RWPE2 (cell line): ENCODE data around the gene ZNF865.

Source experiments
- ATAC-seq: fragments of 200-7000 bp; cut with Tn5 transposase; 3 replicates; pipeline ENCODE4 v1.9.1; 2021; ENCODE audit warnings: low read depth
- DNase-seq: peaks from one replicate; pipeline ENCODE4 v3.0.0-alpha.2; 2020; ENCODE audit warnings: low spot score
- H3K27ac ChIP-seq: fragments of 450-650 bp; 2 replicates; pipeline ENCODE4 v1.5.1; 2017; ENCODE audit warnings: mild to moderate bottlenecking; ENCODE audit not compliant: poor library complexity, severe bottlenecking
- H3K27me3 ChIP-seq: fragments of 250-450 bp; sonication (Bioruptor Pico); 2 replicates; pipeline ENCODE4 v1.5.1; 2021; ENCODE audit warnings: mild to moderate bottlenecking, moderate library complexity; ENCODE audit not compliant: insufficient read depth, poor library complexity, severe bottlenecking
- H3K36me3 ChIP-seq: fragments of 250-450 bp; sonication (Bioruptor Pico); 2 replicates; pipeline ENCODE4 v1.5.1; 2020; ENCODE audit warnings: low read depth, mild to moderate bottlenecking, moderate library complexity
- H3K4me1 ChIP-seq: fragments of 250-450 bp; sonication (Bioruptor Pico); 2 replicates; pipeline ENCODE4 v1.5.1; 2021; ENCODE audit warnings: mild to moderate bottlenecking, moderate library complexity; ENCODE audit not compliant: insufficient read depth, poor library complexity, severe bottlenecking
- H3K4me3 ChIP-seq: fragments of 250-450 bp; sonication (Bioruptor Pico); 2 replicates; pipeline ENCODE4 v1.5.1; 2021; ENCODE audit warnings: mild to moderate bottlenecking, moderate library complexity; ENCODE audit not compliant: severe bottlenecking
- H3K9me3 ChIP-seq: fragments of 250-450 bp; sonication (Bioruptor Pico); 2 replicates; pipeline ENCODE4 v1.5.1; 2021; ENCODE audit warnings: mild to moderate bottlenecking, moderate library complexity; ENCODE audit not compliant: severe bottlenecking
- TF ChIP-seq, protein P1 (sequence below): fragments of 450-650 bp; IDR thresholded peaks from one replicate; pipeline ENCODE4 v1.5.1; 2017; ENCODE audit warnings: mild to moderate bottlenecking, moderate library complexity; ENCODE audit not compliant: poor library complexity, severe bottlenecking

ZNF865 gene

DNA sequence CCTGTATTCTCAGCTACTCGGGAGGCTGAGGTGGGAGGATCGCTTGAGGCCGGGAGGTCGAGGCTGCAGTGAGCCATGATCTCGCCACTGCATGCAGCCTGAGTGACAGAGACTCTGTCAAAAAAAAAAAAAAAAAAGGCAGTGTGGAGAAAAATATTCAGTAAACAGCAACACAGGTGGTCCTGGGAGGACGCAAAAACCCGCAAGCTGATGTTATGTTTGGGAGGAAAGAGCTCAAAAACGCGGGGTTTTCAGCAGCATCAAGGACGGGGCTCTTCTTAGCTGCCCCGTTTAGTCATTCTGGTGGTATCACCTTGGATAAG, 19.5 kb downstream of the ZNF865 start:
- Histone ChIP-seq H3K27me3 (no peaks in the 10 kb centered on the region), H3K4me1 (peaks cover 4% of the 10 kb centered on the region), H3K9me3 (no peaks in the 10 kb centered on the region), H3K27ac (no peak overlapping the region), H3K4me3 (peak overlapping the region; percentile 41), H3K36me3 (no peaks in the 10 kb centered on the region)
- ATAC-seq (no peak), DNase-seq (no peak)
- TF ChIP-seq, protein P1, sequence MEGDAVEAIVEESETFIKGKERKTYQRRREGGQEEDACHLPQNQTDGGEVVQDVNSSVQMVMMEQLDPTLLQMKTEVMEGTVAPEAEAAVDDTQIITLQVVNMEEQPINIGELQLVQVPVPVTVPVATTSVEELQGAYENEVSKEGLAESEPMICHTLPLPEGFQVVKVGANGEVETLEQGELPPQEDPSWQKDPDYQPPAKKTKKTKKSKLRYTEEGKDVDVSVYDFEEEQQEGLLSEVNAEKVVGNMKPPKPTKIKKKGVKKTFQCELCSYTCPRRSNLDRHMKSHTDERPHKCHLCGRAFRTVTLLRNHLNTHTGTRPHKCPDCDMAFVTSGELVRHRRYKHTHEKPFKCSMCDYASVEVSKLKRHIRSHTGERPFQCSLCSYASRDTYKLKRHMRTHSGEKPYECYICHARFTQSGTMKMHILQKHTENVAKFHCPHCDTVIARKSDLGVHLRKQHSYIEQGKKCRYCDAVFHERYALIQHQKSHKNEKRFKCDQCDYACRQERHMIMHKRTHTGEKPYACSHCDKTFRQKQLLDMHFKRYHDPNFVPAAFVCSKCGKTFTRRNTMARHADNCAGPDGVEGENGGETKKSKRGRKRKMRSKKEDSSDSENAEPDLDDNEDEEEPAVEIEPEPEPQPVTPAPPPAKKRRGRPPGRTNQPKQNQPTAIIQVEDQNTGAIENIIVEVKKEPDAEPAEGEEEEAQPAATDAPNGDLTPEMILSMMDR: no peak

DNA sequence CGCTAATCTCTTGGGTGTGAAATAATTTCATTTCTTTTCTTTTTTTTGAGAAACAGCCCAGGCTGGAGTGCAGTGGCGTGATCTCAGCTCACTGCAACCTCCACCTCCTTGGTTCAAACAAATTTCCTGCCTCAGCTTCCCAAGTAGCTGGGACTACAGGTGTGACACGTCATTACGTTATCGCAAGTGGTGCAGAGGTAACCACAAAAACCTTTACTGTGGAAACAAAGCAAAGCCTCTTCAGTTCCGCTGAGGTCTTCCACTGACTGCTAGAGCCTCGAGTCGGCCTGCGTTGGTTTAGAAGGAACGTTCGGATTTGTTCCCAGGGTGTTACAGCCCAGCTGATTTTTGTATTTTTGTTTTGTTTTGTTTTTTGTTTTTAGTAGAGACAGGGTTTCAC, 20.9 kb downstream of the ZNF865 start:
- Histone ChIP-seq H3K27ac (no peak overlapping the region), H3K27me3 (no peaks in the 10 kb centered on the region), H3K9me3 (no peaks in the 10 kb centered on the region), H3K4me3 (no peak overlapping the region), H3K36me3 (no peaks in the 10 kb centered on the region), H3K4me1 (peaks cover 4% of the 10 kb centered on the region)
- TF ChIP-seq, protein P1: no peak
- no peak for DNase-seq
- no peak for ATAC-seq

DNA sequence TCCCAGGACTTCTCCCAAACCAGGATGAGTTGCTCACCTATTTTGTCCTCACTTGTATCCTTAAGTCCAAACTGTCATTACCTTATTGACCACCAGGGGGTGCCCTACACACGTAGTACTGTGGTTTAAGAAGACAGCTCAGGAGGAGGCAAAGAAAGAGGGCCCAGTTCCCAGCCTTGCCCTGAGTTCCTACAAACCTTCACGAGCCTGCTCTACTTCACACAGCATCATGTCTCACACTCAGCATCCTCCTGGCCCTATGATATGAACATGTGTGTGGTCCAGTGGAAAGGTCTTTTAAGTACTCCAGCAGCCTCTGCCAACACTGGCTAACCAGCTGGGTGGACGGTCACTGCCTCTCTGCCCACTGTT, 27.0 kb downstream of the ZNF865 start:
- H3K27ac ChIP-seq: no peak overlapping the region
- no peaks in the 10 kb centered on the region for H3K36me3 ChIP-seq
- no peak for DNase-seq
- ATAC-seq: peak; percentile 53
- TF ChIP-seq, protein P1: peak; percentile 82
- H3K27me3 ChIP-seq: no peaks in the 10 kb centered on the region
- no peaks in the 10 kb centered on the region for H3K9me3 ChIP-seq
- H3K4me1 ChIP-seq: peaks cover 5% of the 10 kb centered on the region
- H3K4me3 ChIP-seq: no peak overlapping the region

DNA sequence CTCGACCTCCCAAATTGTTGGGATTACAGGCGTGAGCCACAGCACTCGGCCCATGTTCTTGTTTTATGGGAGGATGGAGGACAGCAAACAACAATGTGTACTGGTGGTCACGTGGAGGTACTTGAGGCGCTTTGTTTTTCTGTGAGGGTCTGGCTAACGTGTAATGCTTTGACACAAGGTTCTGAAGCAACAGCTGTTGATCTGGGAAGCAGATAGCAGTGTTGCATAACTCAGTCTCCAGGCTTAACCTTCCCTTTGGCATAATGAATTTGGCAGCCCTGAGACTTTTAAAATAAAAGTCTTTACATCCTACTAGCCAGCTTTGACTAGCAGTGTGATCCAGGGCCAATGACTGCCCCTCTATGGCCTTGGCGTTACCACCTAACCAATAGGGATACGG, 28.4 kb downstream of the ZNF865 start:
- H3K4me3 ChIP-seq: no peak overlapping the region
- no peaks in the 10 kb centered on the region for H3K9me3 ChIP-seq
- DNase-seq: no peak
- H3K27ac ChIP-seq: no peak overlapping the region
- H3K4me1 ChIP-seq: peaks cover 5% of the 10 kb centered on the region
- 0 out of 2 replicates have a peak, but pooled peaks cover 3% of the 10 kb centered on the region for H3K36me3 ChIP-seq
- TF ChIP-seq, protein P1: no peak
- ATAC-seq: no peak
- no peaks in the 10 kb centered on the region for H3K27me3 ChIP-seq

DNA sequence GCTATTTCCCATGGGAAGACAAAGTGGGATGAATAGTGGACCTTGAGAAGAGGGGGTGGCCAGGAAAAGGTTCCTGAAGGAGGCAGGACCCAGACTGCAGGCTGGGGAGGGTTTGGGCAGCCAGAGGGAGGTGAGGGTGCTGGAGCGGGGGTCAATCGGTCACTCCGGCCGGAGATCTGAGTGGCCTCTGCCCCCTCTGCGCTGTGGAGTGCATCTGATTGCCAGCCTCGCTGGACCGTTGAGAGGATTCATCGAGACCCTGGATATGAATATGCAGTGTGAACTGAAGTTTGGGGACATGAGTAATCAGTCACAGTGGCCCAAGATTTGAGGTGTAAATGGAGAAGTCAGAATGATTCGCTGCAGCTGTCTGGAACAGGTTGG, 29.9 kb downstream of the ZNF865 start:
- H3K27me3 ChIP-seq: no peaks in the 10 kb centered on the region
- TF ChIP-seq, protein P1: no peak
- H3K36me3 ChIP-seq: 0 out of 2 replicates have a peak, but pooled peaks cover 3% of the 10 kb centered on the region
- peak overlapping the region; percentile 92 for H3K4me3 ChIP-seq
- peak overlapping the region; percentile 39 for H3K27ac ChIP-seq
- peaks cover 5% of the 10 kb centered on the region for H3K4me1 ChIP-seq
- no peaks in the 10 kb centered on the region for H3K9me3 ChIP-seq
- DNase-seq (no peak), ATAC-seq (no peak)
